Muscle layer of duodenum (tissue), 2 donors: ENCODE results near the gene WBP1.
"Not testable (repeated sequence)": the region's sequence is repeated elsewhere in the genome, so short reads cannot be mapped to it uniquely, and the experiment has no call there.

ENCODE experiments used
- H3K27ac ChIP-seq: one replicate; pipeline ENCODE4 v1.7.0; 2013; ENCODE audit warnings: mild to moderate bottlenecking, low read length
- H3K27me3 ChIP-seq: one replicate; pipeline ENCODE4 v1.7.0; 2013; ENCODE audit warnings: low read depth, mild to moderate bottlenecking, control low read depth, low read length
- H3K36me3 ChIP-seq, 2 donors: one replicate each; pipeline ENCODE4 v1.7.0; 2013; ENCODE audit warnings: low read length in 2 of 2, control low read depth in 1 of 2, mild to moderate bottlenecking in 1 of 2; ENCODE audit not compliant: insufficient read depth in 2 of 2, control insufficient read depth in 1 of 2
- H3K4me1 ChIP-seq, 2 donors: one replicate each; pipeline ENCODE4 v1.7.0; 2013; ENCODE audit warnings: low read length in 2 of 2, mild to moderate bottlenecking in 2 of 2, control low read depth in 1 of 2, moderate library complexity in 1 of 2; ENCODE audit not compliant: insufficient read depth in 2 of 2, control insufficient read depth in 1 of 2
- H3K4me3 ChIP-seq, 2 donors: one replicate each; pipeline ENCODE4 v1.7.0; 2013; ENCODE audit warnings: low read length in 2 of 2, low read depth in 1 of 2, mild to moderate bottlenecking in 1 of 2
- H3K9me3 ChIP-seq, 2 donors: one replicate each; pipeline ENCODE4 v1.7.0; 2013; ENCODE audit warnings: low read length in 2 of 2, control low read depth in 1 of 2, mild to moderate bottlenecking in 1 of 2; ENCODE audit not compliant: control insufficient read depth in 1 of 2
- donor health status: healthy.

WBP1 gene

GRCh38 chr2:74441690-74442482 is 16.4 kb upstream of the WBP1 start, which contains the start of gene RTKN:
TSS of gene RTKN (minus strand) at chr2:74441937. CDS start at chr2:74441816, 121 bp downstream.
- Histone ChIP-seq H3K4me3 (peak within 1 kb of the TSS; percentile 69 to 70), H3K4me1 (peaks cover 11 to 39% of the 10 kb centered on the region in 2 donors), H3K9me3 (no peaks in the 10 kb centered on the region), H3K27ac (peak within 1 kb of the TSS; percentile 91), H3K36me3 (no peaks in the 10 kb centered on the region), H3K27me3 (peaks cover 7% of the 10 kb centered on the region)

GRCh38 chr2:74442483-74443297 is 15.5 kb upstream of the WBP1 start:
- not testable (repeated sequence) for H3K27me3 ChIP-seq, H3K36me3 ChIP-seq, H3K9me3 ChIP-seq
- Histone ChIP-seq H3K4me1 (peaks cover 11 to 33% of the 10 kb centered on the region in 2 donors), H3K4me3 (peak overlapping the region; percentile 50 to 70), H3K27ac (peak overlapping the region; percentile 63)

DNA sequence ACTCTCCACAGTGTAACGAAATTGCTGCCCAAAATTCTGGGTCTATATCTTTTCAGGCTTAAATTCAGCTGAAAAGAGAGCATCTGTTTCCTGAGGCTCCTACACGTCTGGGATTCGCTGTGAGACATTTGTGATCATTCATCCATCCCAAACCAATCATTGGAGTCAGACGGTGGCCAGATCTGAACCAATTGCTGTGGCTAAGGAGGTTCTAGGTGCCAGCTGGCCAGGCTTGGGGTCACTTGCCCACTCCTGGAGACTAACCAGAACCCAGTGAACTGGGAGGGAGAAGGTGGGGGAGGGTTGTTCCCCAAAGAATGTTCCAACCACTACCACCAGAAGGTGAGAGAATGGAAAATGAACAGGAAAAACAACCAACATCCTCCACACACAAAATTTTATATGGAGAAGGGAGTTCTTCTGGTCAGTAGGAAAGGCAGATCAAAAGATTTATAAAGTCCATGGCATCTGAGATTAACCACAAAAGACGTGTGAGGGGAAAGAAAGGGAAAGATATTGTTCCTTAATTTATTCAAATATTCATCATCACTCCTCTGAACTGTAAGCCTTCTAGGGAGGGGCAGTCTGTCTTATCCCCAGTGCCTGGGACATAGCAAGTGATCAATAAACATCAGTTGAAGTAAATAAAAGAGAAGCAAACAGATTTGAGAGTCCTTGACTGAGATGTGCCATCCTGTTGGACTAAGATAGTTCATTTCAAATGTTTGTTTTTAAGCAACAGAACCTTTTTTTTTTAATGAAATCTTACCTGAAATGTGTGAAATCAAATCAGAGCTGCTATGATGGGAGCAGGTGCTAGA is 13.5 kb upstream of the WBP1 start:
- Histone ChIP-seq H3K27me3 (peaks cover 7% of the 10 kb centered on the region), H3K27ac (no peak overlapping the region), H3K9me3 (no peaks in the 10 kb centered on the region), H3K36me3 (no peaks in the 10 kb centered on the region), H3K4me1 (peaks cover 0 to 14% of the 10 kb centered on the region in 2 donors), H3K4me3 (no peak overlapping the region)

- no peaks in the 10 kb centered on the region for H3K4me1 ChIP-seq
- H3K36me3 ChIP-seq, result no peaks in the 10 kb centered on the region
- no peak overlapping the region for H3K4me3 ChIP-seq
- no peak overlapping the region for H3K27ac ChIP-seq
- H3K27me3 ChIP-seq, result peaks cover 2% of the 10 kb centered on the region
- H3K9me3 ChIP-seq, result no peaks in the 10 kb centered on the region
Measured at GRCh38 chr2:74447230-74447999, 10.8 kb upstream of the WBP1 start.

- Histone ChIP-seq H3K27ac (no peak overlapping the region), H3K4me1 (no peaks in the 10 kb centered on the region), H3K9me3 (no peaks in the 10 kb centered on the region), H3K27me3 (no peaks in the 10 kb centered on the region), H3K36me3 (no peaks in the 10 kb centered on the region), H3K4me3 (no peak overlapping the region)
Measured at GRCh38 chr2:74448771-74449170, 9.5 kb upstream of the WBP1 start.

GRCh38 chr2:74450570-74451190 is 7.6 kb upstream of the WBP1 start:
- H3K36me3 ChIP-seq, result no peaks in the 10 kb centered on the region
- no peaks in the 10 kb centered on the region for H3K9me3 ChIP-seq
- peaks cover 6 to 9% of the 10 kb centered on the region in 2 donors for H3K4me1 ChIP-seq
- no peaks in the 10 kb centered on the region for H3K27me3 ChIP-seq
- H3K4me3 ChIP-seq, result no peak overlapping the region
- no peak overlapping the region for H3K27ac ChIP-seq

GRCh38 chr2:74454654-74455511 is 3.4 kb upstream of the WBP1 start, which contains the start of gene INO80B:
TSS of gene INO80B (plus strand) at chr2:74455087. CDS start at chr2:74455117, 30 bp downstream.
- H3K27ac ChIP-seq, result peak within 1 kb of the TSS; percentile 81
- no peaks in the 10 kb centered on the region for H3K36me3 ChIP-seq
- H3K4me3 ChIP-seq, result peak within 1 kb of the TSS; percentile 84 to 93
- H3K27me3 ChIP-seq, result no peaks in the 10 kb centered on the region
- peaks cover 21 to 33% of the 10 kb centered on the region in 2 donors for H3K4me1 ChIP-seq
- no peaks in the 10 kb centered on the region for H3K9me3 ChIP-seq

DNA sequence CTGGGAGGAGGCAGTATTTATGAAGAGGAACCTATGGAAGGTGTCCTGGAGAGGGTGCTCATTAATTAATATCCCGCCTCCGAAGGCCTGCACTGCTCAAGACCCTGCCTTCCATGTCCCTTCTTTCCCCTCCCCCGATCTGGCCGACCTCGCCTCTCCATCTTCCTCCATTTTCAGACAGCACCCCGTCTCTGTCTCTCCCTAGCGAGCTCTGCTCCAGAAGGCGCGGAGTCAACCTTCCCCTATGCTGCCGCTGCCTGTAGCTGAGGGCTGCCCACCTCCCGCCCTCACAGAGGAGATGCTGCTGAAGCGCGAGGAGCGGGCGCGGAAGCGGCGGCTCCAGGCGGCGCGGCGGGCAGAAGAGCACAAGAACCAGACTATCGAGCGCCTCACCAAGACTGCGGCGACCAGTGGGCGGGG is 1.1 kb upstream of the WBP1 start:
- Histone ChIP-seq H3K9me3 (no peaks in the 10 kb centered on the region), H3K27ac (peak overlapping the region; percentile 84), H3K4me1 (peaks cover 21 to 33% of the 10 kb centered on the region in 2 donors), H3K36me3 (peaks cover under 1 to 10% of the 10 kb centered on the region in 2 donors), H3K27me3 (no peaks in the 10 kb centered on the region), H3K4me3 (peak overlapping the region; percentile 60 to 88)

DNA sequence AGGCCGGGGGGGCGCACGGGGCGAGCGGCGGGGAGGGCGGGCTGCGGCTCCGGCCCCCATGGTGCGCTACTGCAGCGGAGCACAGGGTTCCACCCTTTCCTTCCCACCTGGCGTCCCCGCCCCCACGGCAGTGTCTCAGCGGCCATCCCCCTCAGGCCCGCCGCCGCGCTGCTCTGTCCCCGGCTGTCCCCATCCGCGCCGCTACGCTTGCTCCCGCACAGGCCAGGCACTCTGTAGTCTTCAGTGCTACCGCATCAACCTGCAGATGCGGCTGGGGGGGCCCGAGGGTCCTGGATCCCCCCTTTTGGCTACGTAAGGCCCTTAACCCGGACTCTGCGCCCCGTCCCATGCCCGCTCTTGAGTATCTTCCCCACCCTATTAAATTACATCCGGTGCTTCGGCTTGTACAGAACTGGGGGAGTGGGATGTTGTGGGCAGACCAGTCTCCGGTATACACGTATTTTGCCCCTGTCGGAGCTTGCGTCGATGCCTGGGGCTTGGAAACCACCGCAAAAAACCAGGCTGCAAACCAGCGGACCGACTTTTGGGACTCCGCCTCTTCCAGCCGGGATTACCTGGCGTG is 598 bp upstream of the WBP1 start:
- Histone ChIP-seq H3K27me3 (no peaks in the 10 kb centered on the region), H3K9me3 (no peaks in the 10 kb centered on the region), H3K27ac (peak overlapping the region; percentile 87), H3K4me3 (peak overlapping the region; percentile 87 to 88), H3K4me1 (peaks cover 21 to 33% of the 10 kb centered on the region in 2 donors), H3K36me3 (peaks cover 5 to 15% of the 10 kb centered on the region in 2 donors)
